Right cardiac atrium (tissue), 5 donors: ENCODE data around the gene PNO1. TPM values are rescaled to one million over a fixed set of nuclear protein-coding genes. Genes with fewer than 3 reads are reported as not detected.
A peak's percentile ranks its signal among the peaks of the same experiment; 100 is the strongest.
"Not testable (repeated sequence)": the region's sequence is repeated elsewhere in the genome, so short reads cannot be mapped to it uniquely, and the experiment has no call there.

Experiments
- ATAC-seq, 2 donors: fragments of 200-7000 bp; cut with Tn5 transposase; one replicate each; pipeline versions ENCODE4 v1.8.0 to v1.9.1; 2020; ENCODE audit warnings: moderate library complexity in 2 of 2, mild to moderate bottlenecking in 1 of 2
- DNase-seq, 3 donors: peaks; one replicate each; pipeline ENCODE4 v3.0.0-alpha.2; 2020
- H3K27ac ChIP-seq: one replicate; pipeline ENCODE4 v1.5.1; 2013; ENCODE audit warnings: mild to moderate bottlenecking, low read length, control low read depth, moderate library complexity
- H3K27me3 ChIP-seq: one replicate; pipeline ENCODE4 v1.6.1; 2013; ENCODE audit not compliant: control insufficient read depth, insufficient read depth
- H3K4me1 ChIP-seq: one replicate; pipeline ENCODE4 v1.6.1; 2013; ENCODE audit warnings: low read length; ENCODE audit not compliant: control insufficient read depth, insufficient read depth
- H3K4me3 ChIP-seq: one replicate; pipeline ENCODE4 v1.5.1; 2013; ENCODE audit warnings: low read length, control low read depth
- H3K9me3 ChIP-seq: one replicate; pipeline ENCODE4 v1.6.1; 2013; ENCODE audit warnings: low read length; ENCODE audit not compliant: control insufficient read depth
- WGBS: extraction: QIAGEN DNeasy Blood & Tissue Kit; methylation state at CpG from one replicate; pipeline ENCODE4 v1.1.7; 2013; 5-methylcytosine and 5-hydroxymethylcytosine counted together
- intact Hi-C, 4 donors: fragments of 100-400 bp; cut with DNase I; formaldehyde crosslinking; loops; one replicate each; pipeline versions ENCODE4 v1.11.0 to v1.14.0; 2022 to 2023
- polyA plus RNA-seq: library from polyadenylated mRNA; stranded (reverse); fragments of 200-250 nt; gene quantifications from one replicate; pipeline ENCODE4 v1.2.3, GENCODE V29; 2013
- total RNA-seq, 4 donors: library from RNA; stranded (reverse); fragmentation: NEBNext Ultra II Directional; extraction: Animal tissue kit (Norgen Biotek cat#: 25700); gene quantifications; one replicate each; pipeline ENCODE4 v1.2.1, GENCODE V29; 2021
- donor health status: healthy with polysubstance abuse.
- donor health status: DM: no; HTN: yes; CAD: no.
- donor health status: DM: no; HTN: no; CAD: no.
- donor health status: DM: no; HTN: yes; CAD: no; lungs with severe emphysema.
- donor health status: DM: yes; HTN: yes; CAD: no.

PNO1 gene
- total and polyA plus RNA-seq, 5 donors: 7.0 to 15.8 (median 8.3) TPM

DNA sequence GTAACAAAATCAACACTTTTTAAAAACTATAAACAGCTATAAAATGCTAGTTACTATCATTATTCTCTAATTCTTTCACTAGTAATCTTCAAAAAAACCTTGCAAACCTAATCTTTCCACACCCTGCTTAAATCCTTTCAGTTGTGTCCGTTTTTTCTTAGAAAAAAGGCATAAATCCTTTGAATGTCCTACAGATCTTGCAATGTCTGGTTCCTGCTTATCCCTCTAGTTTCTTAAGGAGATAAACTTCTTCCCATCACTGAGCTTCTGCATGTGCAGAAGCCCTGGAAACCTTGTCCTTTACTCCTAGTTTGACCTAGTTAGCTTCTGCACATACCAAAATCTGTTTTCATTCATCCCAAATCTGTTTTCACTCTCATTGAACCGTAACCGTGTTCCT lies 1.3 kb upstream of the PNO1 start:
- 10% methylated on average over 3 of the region's 3 CpGs for WGBS
- H3K27ac ChIP-seq: no peak overlapping the region
- no peak for DNase-seq
- H3K9me3 ChIP-seq: no peaks in the 10 kb centered on the region
- H3K4me1 ChIP-seq: no peaks in the 10 kb centered on the region
- no peaks in the 10 kb centered on the region for H3K27me3 ChIP-seq
- intact Hi-C loops: loop anchor here in 1 of 4 donors (10.0 kb wide), 1 partner anchor 98 kb away; the partner anchor contains the start of gene PPP3R1
- peak overlapping the region; percentile 76 for H3K4me3 ChIP-seq
- no peak for ATAC-seq

DNA sequence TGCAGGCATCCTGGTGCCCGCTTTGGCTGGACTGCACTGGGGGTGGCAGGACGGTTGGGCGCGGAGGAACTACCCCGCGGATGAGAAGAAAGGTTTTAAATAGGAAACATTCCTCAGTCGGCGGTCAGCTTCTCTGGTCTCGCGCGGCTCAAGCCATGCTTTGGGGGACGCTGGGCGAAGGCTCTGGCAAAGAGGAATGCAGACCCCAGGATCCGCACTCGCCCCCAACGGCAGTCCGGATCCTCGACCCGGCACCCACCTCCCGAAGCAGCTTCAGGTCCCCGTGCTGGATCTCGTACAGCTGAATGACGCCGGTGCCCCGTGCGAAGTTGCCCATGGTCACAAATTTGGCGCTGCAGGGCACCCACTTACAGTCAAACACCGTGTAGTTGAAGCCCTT lies 686 bp upstream of the PNO1 start:
- DNase-seq (no peak), ATAC-seq (peak; percentile 65)
- intact Hi-C loops: loop anchor here in 1 of 4 donors (10.0 kb wide), 1 partner anchor 98 kb away; the partner anchor contains the start of gene PPP3R1

DNA sequence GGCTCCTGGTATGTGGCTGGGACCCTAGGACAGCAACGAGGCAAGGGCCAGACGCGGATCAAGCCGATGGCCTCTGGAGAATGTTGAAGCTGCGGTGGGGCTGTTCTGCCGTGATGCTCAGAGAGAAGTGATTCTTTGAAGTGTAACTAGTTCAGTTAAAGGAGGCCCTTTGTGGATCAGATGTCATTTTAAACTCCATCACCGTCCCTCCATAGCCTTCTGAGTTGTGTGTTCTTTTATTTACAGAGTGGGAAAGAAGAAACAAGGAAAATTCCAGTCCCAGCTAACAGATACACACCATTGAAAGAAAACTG lies 403 bp downstream of the PNO1 start:
- under 1% methylated on average over 7 of the region's 7 CpGs for WGBS

More for the DNA sequence above, 686 bp upstream of the PNO1 start:
- Histone ChIP-seq H3K4me1 (no peaks in the 10 kb centered on the region), H3K27me3 (no peaks in the 10 kb centered on the region), H3K9me3 (no peaks in the 10 kb centered on the region), H3K27ac (peak overlapping the region; percentile 93), H3K4me3 (peak overlapping the region; percentile 76)
- WGBS: under 1% methylated on average over 28 of the region's 28 CpGs

DNA sequence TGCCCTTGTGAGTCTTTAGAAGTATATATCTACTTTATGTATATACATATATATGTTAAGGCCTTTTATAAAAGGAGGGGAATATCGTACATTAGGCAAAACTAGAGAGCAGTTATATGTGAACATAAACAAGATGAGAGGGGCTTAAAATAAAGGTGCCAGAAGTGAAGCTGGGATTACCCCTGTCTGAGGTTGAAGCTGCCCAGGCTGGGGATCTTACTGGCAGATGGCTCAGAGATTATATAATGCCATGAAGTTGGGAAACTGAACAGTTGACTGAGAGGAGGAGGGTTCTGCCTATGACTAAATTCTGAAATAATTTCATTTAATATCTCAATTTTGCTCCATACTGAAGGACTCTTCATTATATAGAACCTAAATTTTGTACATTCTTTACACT lies 6.0 kb downstream of the PNO1 start:
- intact Hi-C loops: no loop called here
- no peak overlapping the region for H3K4me3 ChIP-seq
- DNase-seq (no peak), ATAC-seq (no peak)
- H3K9me3 ChIP-seq: no peaks in the 10 kb centered on the region
- H3K4me1 ChIP-seq: no peaks in the 10 kb centered on the region
- 99% methylated on average over 1 of the region's 1 CpG for WGBS
- H3K27me3 ChIP-seq: no peaks in the 10 kb centered on the region
- no peak overlapping the region for H3K27ac ChIP-seq

More for the DNA sequence above, 403 bp downstream of the PNO1 start:
- intact Hi-C loops: loop anchor here in 1 of 4 donors (10.0 kb wide), 1 partner anchor 97 kb away; the partner anchor contains the start of gene PPP3R1
- ATAC-seq: no peak
- Histone ChIP-seq H3K27ac (peak overlapping the region; percentile 69), H3K4me3 (peak overlapping the region; percentile 76), H3K9me3 (no peaks in the 10 kb centered on the region), H3K27me3 (no peaks in the 10 kb centered on the region), H3K4me1 (no peaks in the 10 kb centered on the region)
- no peak for DNase-seq

DNA sequence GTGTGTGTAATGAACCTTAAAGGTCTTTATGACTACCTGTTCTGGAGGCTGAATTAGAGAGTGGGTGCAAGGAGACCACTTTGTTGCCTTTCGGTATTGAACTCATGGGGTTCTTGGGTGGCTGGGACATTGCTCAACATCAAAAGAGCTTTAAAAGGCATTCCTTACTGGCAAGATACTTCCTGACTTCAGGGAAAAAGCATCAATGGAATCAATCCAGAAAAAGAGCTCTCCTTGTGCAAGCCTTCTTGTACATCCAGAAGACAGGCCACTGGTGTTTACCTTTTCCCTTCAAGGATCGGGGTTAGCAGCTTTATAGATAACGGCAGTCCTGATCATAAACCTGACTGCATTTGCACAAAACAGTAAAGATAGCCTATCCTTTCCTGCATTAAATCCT lies 9.5 kb downstream of the PNO1 start:
- 87% methylated on average over 3 of the region's 3 CpGs for WGBS
- intact Hi-C loops: no loop called here

DNA sequence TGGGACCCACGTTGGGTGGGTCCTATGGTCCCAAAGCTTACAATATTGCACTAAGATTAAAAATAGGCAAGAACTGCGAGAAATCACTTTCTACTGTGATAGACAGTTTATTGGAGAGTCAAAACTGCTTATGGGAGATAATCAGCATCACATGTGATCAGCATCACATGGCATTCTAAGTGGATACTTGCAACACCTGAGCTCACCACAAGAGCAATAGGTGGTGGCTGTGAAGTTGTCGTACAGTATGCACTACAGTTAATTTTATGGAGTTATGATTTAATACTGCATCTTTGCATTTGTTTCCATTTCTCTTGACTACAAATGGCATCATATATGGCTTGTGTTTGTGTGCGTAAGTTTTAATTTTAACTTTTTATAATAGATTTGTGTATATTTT lies 11.6 kb downstream of the PNO1 start:
- no peaks in the 10 kb centered on the region for H3K9me3 ChIP-seq
- WGBS: 92% methylated on average over 4 of the region's 4 CpGs
- intact Hi-C loops: no loop called here

More for the DNA sequence above, 9.5 kb downstream of the PNO1 start:
- DNase-seq (no peak), ATAC-seq (no peak)
- Histone ChIP-seq H3K9me3 (no peaks in the 10 kb centered on the region), H3K27ac (no peak overlapping the region), H3K27me3 (no peaks in the 10 kb centered on the region), H3K4me1 (no peaks in the 10 kb centered on the region), H3K4me3 (no peak overlapping the region)

DNA sequence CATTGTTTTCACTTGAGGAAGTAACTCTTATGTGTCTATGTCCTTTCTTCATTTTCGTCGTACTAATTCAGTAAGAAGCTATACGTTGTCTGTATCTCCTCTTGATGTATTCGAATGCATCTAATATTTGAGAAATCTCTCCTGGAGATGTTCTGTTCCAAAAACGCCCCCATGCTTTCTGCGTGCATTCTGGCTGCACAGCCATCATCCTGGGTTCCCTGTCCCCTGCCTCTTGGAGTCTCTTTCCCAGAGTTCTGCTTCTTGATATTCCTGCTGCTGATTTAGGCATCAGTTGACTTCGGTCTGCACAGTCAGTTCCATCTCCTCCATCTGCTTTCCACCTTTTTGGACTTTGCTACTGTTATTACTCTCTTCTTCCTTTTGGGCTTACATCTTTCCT lies 13.5 kb downstream of the PNO1 start:
- Histone ChIP-seq H3K27me3 (no peaks in the 10 kb centered on the region), H3K9me3 (no peaks in the 10 kb centered on the region), H3K4me1 (no peaks in the 10 kb centered on the region), H3K4me3 (no peak overlapping the region), H3K27ac (no peak overlapping the region)
- no peak for ATAC-seq
- 92% methylated on average over 7 of the region's 7 CpGs for WGBS
- no peak for DNase-seq
- intact Hi-C loops: no loop called here

More for the DNA sequence above, 11.6 kb downstream of the PNO1 start:
- Histone ChIP-seq H3K4me1 (no peaks in the 10 kb centered on the region), H3K27ac (no peak overlapping the region), H3K27me3 (no peaks in the 10 kb centered on the region), H3K4me3 (no peak overlapping the region)
- ATAC-seq: no peak
- no peak for DNase-seq

DNA sequence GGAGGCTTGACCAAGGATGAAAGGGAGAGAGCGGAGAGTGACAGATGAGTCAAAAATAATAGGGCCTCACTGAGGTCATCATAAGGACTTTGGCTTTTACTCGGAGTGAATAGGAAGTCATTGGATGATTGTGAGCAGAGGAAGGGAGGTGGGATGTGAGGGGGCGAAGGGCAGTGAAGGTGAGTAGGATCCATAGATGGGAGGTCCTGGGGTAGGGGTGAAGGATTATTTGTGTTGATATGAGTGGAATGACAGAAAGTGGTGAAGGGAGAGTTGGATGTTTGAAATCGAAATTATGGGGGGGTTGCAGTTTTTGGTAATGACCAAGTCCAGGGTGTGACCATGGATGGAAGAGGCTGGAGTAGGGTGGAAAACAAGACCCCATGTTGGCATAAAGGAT lies 14.0 kb downstream of the PNO1 start:
- Histone ChIP-seq H3K9me3 (no peaks in the 10 kb centered on the region), H3K27me3 (no peaks in the 10 kb centered on the region), H3K4me3 (no peak overlapping the region), H3K27ac (no peak overlapping the region), H3K4me1 (no peaks in the 10 kb centered on the region)
- ATAC-seq: no peak
- 89% methylated on average over 4 of the region's 4 CpGs for WGBS
- intact Hi-C loops: no loop called here
- DNase-seq: no peak

DNA sequence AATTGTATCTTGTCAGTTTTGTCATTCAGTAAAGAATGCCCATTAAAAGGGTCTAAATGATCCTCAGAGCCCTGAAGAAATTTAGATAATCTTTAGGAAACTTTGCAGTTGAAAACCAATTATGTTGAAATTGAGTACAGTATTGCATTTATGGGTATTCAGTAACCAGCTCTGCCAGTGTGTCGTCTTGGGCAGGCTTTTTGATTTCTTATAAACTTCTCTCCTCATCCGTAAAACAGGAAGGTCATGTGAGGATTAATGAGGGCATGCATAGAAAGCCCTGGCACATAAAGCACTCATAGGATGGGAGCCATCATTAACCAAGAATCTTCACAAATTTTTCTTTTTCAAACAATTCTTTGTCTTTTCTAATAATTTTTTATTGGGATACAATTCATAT lies 14.8 kb downstream of the PNO1 start:
- Histone ChIP-seq H3K9me3 (no peaks in the 10 kb centered on the region), H3K27ac (no peak overlapping the region), H3K27me3 (no peaks in the 10 kb centered on the region), H3K4me3 (no peak overlapping the region), H3K4me1 (no peaks in the 10 kb centered on the region)
- ATAC-seq (no peak), DNase-seq (no peak)
- intact Hi-C loops: no loop called here
- WGBS: 73% methylated on average over 2 of the region's 2 CpGs

DNA sequence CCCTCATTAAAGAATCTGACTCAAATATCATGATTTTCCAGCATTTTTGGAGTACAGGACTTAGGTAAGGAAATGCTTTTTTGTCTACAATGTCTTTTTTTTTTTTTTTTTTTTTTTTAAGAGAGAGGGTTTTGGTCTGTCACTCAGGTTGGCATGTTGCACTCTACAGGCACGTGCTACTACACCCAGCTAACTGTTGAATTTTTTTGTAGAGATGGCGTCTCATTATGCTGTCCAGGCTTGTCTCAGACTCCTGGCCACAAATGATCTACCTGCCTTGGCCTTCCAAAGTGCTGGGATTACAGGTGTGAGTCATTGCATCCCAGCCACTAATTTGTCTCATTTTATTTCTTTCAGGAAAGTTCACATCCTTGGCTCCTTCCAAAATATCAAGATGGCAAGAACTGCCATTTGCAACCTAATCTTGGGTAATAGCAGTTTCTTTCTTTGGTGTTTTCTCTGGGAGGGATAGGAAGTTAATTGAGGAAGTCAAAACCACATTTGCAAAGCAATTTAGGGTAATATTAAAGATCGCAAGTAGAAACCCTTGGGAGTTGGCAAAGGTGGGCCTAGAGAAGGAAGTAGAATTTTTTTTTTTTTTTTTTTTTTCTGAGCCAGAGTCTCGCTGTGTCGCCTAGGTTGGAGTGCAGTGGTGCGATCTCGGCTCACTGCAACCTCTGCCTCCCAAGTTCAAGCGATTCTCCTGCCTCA lies 15.5 kb downstream of the PNO1 start:
- DNase-seq: no peak
- Histone ChIP-seq H3K4me3 (no peak overlapping the region), H3K27ac (no peak overlapping the region), H3K9me3 (no peaks in the 10 kb centered on the region), H3K27me3 (no peaks in the 10 kb centered on the region), H3K4me1 (no peaks in the 10 kb centered on the region)
- 84% methylated on average over 8 of the region's 8 CpGs for WGBS
- no peak for ATAC-seq
- intact Hi-C loops: no loop called here

DNA sequence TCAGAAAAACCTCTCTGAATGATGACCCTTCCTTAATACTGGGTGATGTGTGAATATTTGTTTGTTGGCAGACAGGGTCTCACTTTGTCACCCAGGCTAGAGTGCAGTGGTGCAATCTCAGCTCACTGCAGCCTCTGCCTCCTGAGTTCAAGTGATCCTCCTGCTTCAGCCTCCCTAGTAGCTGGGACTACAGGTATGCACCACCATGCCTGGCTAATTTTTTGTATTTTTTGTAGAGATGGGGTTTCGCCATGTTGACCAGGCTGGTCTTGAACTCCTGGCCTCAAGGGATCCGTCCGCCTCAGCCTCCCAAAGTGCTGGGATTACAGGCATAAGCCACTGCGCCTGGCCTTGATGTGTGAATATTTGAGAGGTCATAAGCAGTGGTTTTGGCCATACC lies 17.5 kb downstream of the PNO1 start:
- H3K27me3 ChIP-seq, DNase-seq, H3K9me3 ChIP-seq, H3K4me1 ChIP-seq, H3K27ac ChIP-seq, intact Hi-C loops, H3K4me3 ChIP-seq, ATAC-seq: not testable (repeated sequence)
- WGBS: 98% methylated on average over 4 of the region's 4 CpGs

DNA sequence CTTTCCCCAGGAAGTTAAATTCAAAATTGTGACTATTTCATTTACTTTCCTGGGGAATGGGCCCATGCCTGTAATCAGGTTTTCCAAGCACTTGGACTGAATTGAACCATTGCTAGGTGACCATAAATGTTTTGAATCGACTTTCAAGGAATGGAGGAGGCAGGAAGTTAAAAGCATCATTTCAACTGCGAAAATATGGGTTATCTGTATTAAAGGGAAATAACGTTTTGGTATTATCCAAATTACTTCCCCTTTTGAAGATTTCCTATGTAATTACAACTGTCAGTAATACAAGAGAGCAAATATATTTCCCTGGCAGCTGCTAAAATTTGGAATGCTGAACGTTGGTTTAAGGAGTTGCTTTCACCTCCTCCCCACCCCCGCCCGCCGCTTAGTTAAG lies 19.0 kb downstream of the PNO1 start:
- Histone ChIP-seq H3K27ac (no peak overlapping the region), H3K27me3 (no peaks in the 10 kb centered on the region), H3K9me3 (no peaks in the 10 kb centered on the region), H3K4me3 (no peak overlapping the region), H3K4me1 (no peaks in the 10 kb centered on the region)
- no peak for ATAC-seq
- intact Hi-C loops: no loop called here
- no peak for DNase-seq
- WGBS: 69% methylated on average over 7 of the region's 7 CpGs
